Stimulated activated CD4-positive, alpha-beta T cell treated with anti-CD3 and anti-CD28 coated beads, TNF-alpha, amount 100 ng/mL, for 24 hours (primary cell): ENCODE measurements around the gene CYSTM1.

Experiments
- DNase-seq, 3 experiments: peaks; one replicate each; pipeline ENCODE4 v3.0.0-alpha.2; 2020; ENCODE audit warnings: low read depth in 3 of 3

Gene CYSTM1

GRCh38 chr5:140174465-140175366 lies at the start of gene CYSTM1:
Gene CYSTM1, plus strand, starts transcription at chr5:140175188. Its CDS starts 19,278 bp downstream, at chr5:140194466.
- peak; percentile 85 to 95 (median 94) for DNase-seq

GRCh38 chr5:140125637-140126036 lies 49.4 kb upstream of the CYSTM1 start, which contains the start of gene IGIP:
Gene IGIP, plus strand, starts transcription at chr5:140125937. Its CDS starts 2,540 bp downstream, at chr5:140128477.
- DNase-seq: no peak

GRCh38 chr5:140126315-140127012 lies 48.5 kb upstream of the CYSTM1 start:
- no peak for DNase-seq

GRCh38 chr5:140128376-140128775 lies 46.6 kb upstream of the CYSTM1 start:
- no peak for DNase-seq

GRCh38 chr5:140130949-140131733 lies 43.8 kb upstream of the CYSTM1 start:
- DNase-seq: no peak

GRCh38 chr5:140131967-140132409 lies 43.0 kb upstream of the CYSTM1 start:
- no peak for DNase-seq

GRCh38 chr5:140133514-140134167 lies 41.3 kb upstream of the CYSTM1 start:
- no peak for DNase-seq

GRCh38 chr5:140134277-140134935 lies 40.6 kb upstream of the CYSTM1 start:
- no peak for DNase-seq

GRCh38 chr5:140135127-140135526 lies 39.9 kb upstream of the CYSTM1 start:
- DNase-seq: no peak

- DNase-seq: no peak
These were observed 38.4 kb upstream of the CYSTM1 start for GRCh38 chr5:140136624-140137023.

GRCh38 chr5:140140435-140140834 lies 34.6 kb upstream of the CYSTM1 start:
- DNase-seq: no peak

GRCh38 chr5:140141241-140141640 lies 33.7 kb upstream of the CYSTM1 start:
- no peak for DNase-seq

GRCh38 chr5:140142246-140142645 lies 32.7 kb upstream of the CYSTM1 start:
- no peak for DNase-seq

- DNase-seq: no peak
These were observed 32.1 kb upstream of the CYSTM1 start for GRCh38 chr5:140142856-140143255.

- no peak for DNase-seq
These were observed 31.3 kb upstream of the CYSTM1 start for GRCh38 chr5:140143521-140144258.

GRCh38 chr5:140145256-140145655 lies 29.7 kb upstream of the CYSTM1 start:
- DNase-seq: no peak

- peak in 2 of 3 experiments; percentile 12 to 53 for DNase-seq
These were observed 29.0 kb upstream of the CYSTM1 start for GRCh38 chr5:140145818-140146522.

GRCh38 chr5:140146523-140146842 lies 28.5 kb upstream of the CYSTM1 start:
- no peak for DNase-seq

GRCh38 chr5:140147460-140147859 lies 27.5 kb upstream of the CYSTM1 start:
- DNase-seq: no peak

- DNase-seq: no peak
These were observed 26.5 kb upstream of the CYSTM1 start for GRCh38 chr5:140148508-140148907.
